HEK293T (cell line): Measurements from ENCODE around the gene PCDHA12.

Experiments used
- ARNT ChIP-seq: fragments of 450-650 bp; IDR thresholded peaks from 2 replicates; pipeline ENCODE4 v1.6.1; 2017; ENCODE audit warnings: mild to moderate bottlenecking
- BHLHE40 ChIP-seq: fragments of 450-650 bp; IDR thresholded peaks from 2 replicates; pipeline ENCODE4 v1.6.1; 2016; ENCODE audit warnings: mild to moderate bottlenecking, moderate library complexity, borderline replicate concordance
- FOXA1 ChIP-seq: fragments of 450-650 bp; IDR thresholded peaks from 2 replicates; pipeline ENCODE4 v1.6.1; 2016; ENCODE audit warnings: mild to moderate bottlenecking
- FOXK2 ChIP-seq: fragments of 450-650 bp; IDR thresholded peaks from 2 replicates; pipeline ENCODE4 v1.6.1; 2016; ENCODE audit warnings: mild to moderate bottlenecking
- FOXM1 ChIP-seq: fragments of 450-650 bp; IDR thresholded peaks from 2 replicates; pipeline ENCODE4 v1.6.1; 2017; ENCODE audit warnings: mild to moderate bottlenecking, borderline replicate concordance
- L3MBTL2 ChIP-seq: fragments of 450-650 bp; conservative IDR thresholded peaks from 2 replicates; pipeline ENCODE4 v1.6.1; 2016; ENCODE audit warnings: mild to moderate bottlenecking
- LEF1 ChIP-seq: fragments of 450-650 bp; IDR thresholded peaks from 2 replicates; pipeline ENCODE4 v1.6.1; 2017; ENCODE audit warnings: mild to moderate bottlenecking, borderline replicate concordance
- NFRKB ChIP-seq: fragments of 450-650 bp; IDR thresholded peaks from 2 replicates; pipeline ENCODE4 v1.6.1; 2016; ENCODE audit warnings: mild to moderate bottlenecking, moderate library complexity
- SP1 ChIP-seq: fragments of 450-650 bp; IDR thresholded peaks from 2 replicates; pipeline ENCODE4 v1.6.1; 2017
- SUZ12 ChIP-seq: fragments of 450-650 bp; IDR thresholded peaks from 2 replicates; pipeline ENCODE4 v1.6.1; 2016; ENCODE audit warnings: mild to moderate bottlenecking
- TARDBP ChIP-seq: fragments of 450-650 bp; IDR thresholded peaks from 2 replicates; pipeline ENCODE4 v1.6.1; 2016
- ZNF384 ChIP-seq: fragments of 450-650 bp; IDR thresholded peaks from 2 replicates; pipeline ENCODE4 v1.6.1; 2016

- TF ChIP-seq SUZ12 (no peak), FOXM1 (no peak), SP1 (no peak), FOXK2 (no peak), ARNT (no peak), L3MBTL2 (no peak), FOXA1 (no peak), ZNF384 (no peak), LEF1 (no peak), BHLHE40 (no peak), NFRKB (no peak), TARDBP (no peak)
These were observed 41.1 kb upstream of the PCDHA12 start, which contains the start of gene PCDHA7 for GRCh38 chr5:140833993-140834392.
